GM23248 (cell line): ENCODE results near the gene ALPK3. TPM values are rescaled to one million over a fixed set of nuclear protein-coding genes. Genes with fewer than 3 reads are reported as not detected.
A peak's percentile ranks its signal among the peaks of the same experiment; 100 is the strongest.

ENCODE experiments used
- DNase-seq: peaks from one replicate; pipeline ENCODE4 v3.0.0-alpha.2; 2015
- H2AFZ ChIP-seq: fragments of 200-600 bp; sonication (generic); 2 replicates; pipeline ENCODE4 v1.6.1; 2016; ENCODE audit warnings: antibody characterized with exemption
- H3F3A ChIP-seq: fragments of 200-600 bp; sonication (generic); 2 replicates; pipeline ENCODE4 v1.6.1; 2016; ENCODE audit warnings: mild to moderate bottlenecking, antibody characterized with exemption, mixed run types; ENCODE audit not compliant: insufficient read depth
- H3K27ac ChIP-seq: fragments of 200-600 bp; sonication (generic); 2 replicates; pipeline ENCODE4 v1.5.1; 2016; ENCODE audit warnings: mild to moderate bottlenecking
- H3K27me3 ChIP-seq: fragments of 200-600 bp; sonication (generic); replicated peaks from 2 replicates; pipeline ENCODE4 v1.6.1; 2016; ENCODE audit warnings: mild to moderate bottlenecking; ENCODE audit not compliant: insufficient read depth
- H3K36me3 ChIP-seq: fragments of 200-600 bp; sonication (generic); 2 replicates; pipeline ENCODE4 v1.6.1; 2016; ENCODE audit warnings: low read depth, mild to moderate bottlenecking
- H3K4me1 ChIP-seq: fragments of 200-600 bp; sonication (generic); 2 replicates; pipeline ENCODE4 v1.6.1; 2016; ENCODE audit warnings: mild to moderate bottlenecking; ENCODE audit not compliant: insufficient read depth
- H3K4me2 ChIP-seq: fragments of 200-600 bp; sonication (generic); one replicate; pipeline ENCODE4 v1.6.1; 2016; ENCODE audit warnings: mild to moderate bottlenecking; ENCODE audit not compliant: unreplicated experiment
- H3K4me3 ChIP-seq: fragments of 200-600 bp; sonication (generic); 2 replicates; pipeline ENCODE4 v1.5.1; 2016; ENCODE audit warnings: mild to moderate bottlenecking
- H3K79me2 ChIP-seq: fragments of 200-600 bp; sonication (generic); 2 replicates; pipeline ENCODE4 v1.6.1; 2016; ENCODE audit warnings: mild to moderate bottlenecking; ENCODE audit not compliant: insufficient read depth
- H3K9ac ChIP-seq: fragments of 200-600 bp; sonication (generic); 2 replicates; pipeline ENCODE4 v1.6.1; 2016; ENCODE audit warnings: mild to moderate bottlenecking
- H3K9me2 ChIP-seq: fragments of 200-600 bp; sonication (generic); 2 replicates; pipeline ENCODE4 v1.6.1; 2016; ENCODE audit warnings: mixed run types, mild to moderate bottlenecking, moderate library complexity; ENCODE audit not compliant: insufficient read depth
- H3K9me3 ChIP-seq: fragments of 200-600 bp; sonication (generic); one replicate; pipeline ENCODE4 v1.6.1; 2017; ENCODE audit warnings: low read depth
- H4K20me1 ChIP-seq: fragments of 200-600 bp; sonication (generic); 2 replicates; pipeline ENCODE4 v1.6.0; 2016; ENCODE audit not compliant: insufficient read depth
- EZH2 ChIP-seq: fragments of 200-600 bp; sonication (generic); IDR thresholded peaks from 2 replicates; pipeline ENCODE4 v1.6.1; 2018; ENCODE audit warnings: antibody characterized with exemption, mild to moderate bottlenecking; ENCODE audit not compliant: insufficient read depth, poor library complexity, severe bottlenecking
- EZH2phosphoT487 ChIP-seq: fragments of 200-600 bp; sonication (generic); IDR thresholded peaks from 2 replicates; pipeline ENCODE4 v1.6.1; 2018; ENCODE audit warnings: antibody characterized with exemption, moderate library complexity, mild to moderate bottlenecking, low read depth; ENCODE audit not compliant: insufficient read depth
- WGBS, 2 experiments: methylation state at CpG; one replicate each; pipeline ENCODE4 v1.1.6; 2015 to 2017; ENCODE audit warnings: low lambda C conversion rate in 2 of 2, low coverage in 1 of 2; ENCODE audit errors: missing lambda C conversion rate in 2 of 2; 5-methylcytosine and 5-hydroxymethylcytosine counted together
- in situ Hi-C: fragments of 300-500 bp; cut with MboI; formaldehyde crosslinking; loops from 2 replicates; pipeline ENCODE4 v1.15.0; 2020
- polyA plus RNA-seq: library from polyadenylated mRNA; unstranded; fragments of >200 nt; fragmentation: Nextera tagmentation; extraction: Ambion mirVana; gene quantifications from 2 replicates; pipeline ENCODE4 v1.2.1, GENCODE V29; 2016
- total RNA-seq: library from RNA; depleted of rRNA; stranded (reverse); fragments of >200 nt; shearing (Covaris generic); gene quantifications from 2 replicates; pipeline ENCODE4 v1.2.3, GENCODE V29; 2014

Gene ALPK3
- total and polyA plus RNA-seq, 2 experiments from 2014 or later = 5.0 TPM; not detected in 1

- H3K9me3 ChIP-seq = no peaks in the 10 kb centered on the region
- H3K27me3 ChIP-seq = no peaks in the 10 kb centered on the region
- in situ Hi-C loops = no loop called here
- no peak overlapping the region for H3K4me2 ChIP-seq
- no peak overlapping the region for H3K27ac ChIP-seq
- H3K4me3 ChIP-seq = no peak overlapping the region
- peaks cover 15% of the 10 kb centered on the region; the same call in 1 of the 2 replicates for H3F3A ChIP-seq
- no peaks in the 10 kb centered on the region for H3K79me2 ChIP-seq
- H3K4me1 ChIP-seq = no peaks in the 10 kb centered on the region
- H4K20me1 ChIP-seq = no peaks in the 10 kb centered on the region
- no peak overlapping the region for H3K9ac ChIP-seq
- 93 to 96% methylated on average over 7 to 8 of the region's 8 CpGs for WGBS, 2 experiments
- H3K36me3 ChIP-seq = no peaks in the 10 kb centered on the region
- H2AFZ ChIP-seq = no peak overlapping the region
- no peaks in the 10 kb centered on the region for H3K9me2 ChIP-seq
- TF ChIP-seq EZH2phosphoT487 (no peak), EZH2 (no peak)
- no peak for DNase-seq
Measured at GRCh38 chr15:84821501-84822021, 4.4 kb downstream of the ALPK3 start.

- no peak overlapping the region for H3K4me2 ChIP-seq
- H3K79me2 ChIP-seq = no peaks in the 10 kb centered on the region
- no peaks in the 10 kb centered on the region for H3K4me1 ChIP-seq
- H3K9me2 ChIP-seq = no peaks in the 10 kb centered on the region
- in situ Hi-C loops = no loop called here
- TF ChIP-seq EZH2phosphoT487 (no peak), EZH2 (no peak)
- H3K9ac ChIP-seq = no peak overlapping the region
- peaks cover 15% of the 10 kb centered on the region; the same call in 1 of the 2 replicates for H3F3A ChIP-seq
- no peaks in the 10 kb centered on the region for H3K36me3 ChIP-seq
- H3K4me3 ChIP-seq = no peak overlapping the region
- H3K9me3 ChIP-seq = no peaks in the 10 kb centered on the region
- DNase-seq = no peak
- no peaks in the 10 kb centered on the region for H3K27me3 ChIP-seq
- no peak overlapping the region for H3K27ac ChIP-seq
- no peak overlapping the region for H2AFZ ChIP-seq
- H4K20me1 ChIP-seq = no peaks in the 10 kb centered on the region
- 49 to 50% methylated on average over 4 of the region's 4 CpGs for WGBS, 2 experiments
Measured at GRCh38 chr15:84822653-84823281, 5.6 kb downstream of the ALPK3 start.

- H3K27ac ChIP-seq = no peak overlapping the region
- no peak overlapping the region for H3K4me2 ChIP-seq
- peaks cover 12% of the 10 kb centered on the region; the same call in 1 of the 2 replicates for H3F3A ChIP-seq
- 54 to 57% methylated on average over 3 of the region's 3 CpGs for WGBS, 2 experiments
- in situ Hi-C loops = no loop called here
- no peaks in the 10 kb centered on the region for H3K4me1 ChIP-seq
- H3K4me3 ChIP-seq = no peak overlapping the region
- H3K9me3 ChIP-seq = no peaks in the 10 kb centered on the region
- no peaks in the 10 kb centered on the region for H3K79me2 ChIP-seq
- H3K36me3 ChIP-seq = no peaks in the 10 kb centered on the region
- no peak for DNase-seq
- H3K27me3 ChIP-seq = no peaks in the 10 kb centered on the region
- H4K20me1 ChIP-seq = no peaks in the 10 kb centered on the region
- H2AFZ ChIP-seq = no peak overlapping the region
- no peaks in the 10 kb centered on the region for H3K9me2 ChIP-seq
- TF ChIP-seq EZH2phosphoT487 (no peak), EZH2 (no peak)
- H3K9ac ChIP-seq = no peak overlapping the region
Measured at GRCh38 chr15:84823282-84823878, 6.2 kb downstream of the ALPK3 start.

DNA sequence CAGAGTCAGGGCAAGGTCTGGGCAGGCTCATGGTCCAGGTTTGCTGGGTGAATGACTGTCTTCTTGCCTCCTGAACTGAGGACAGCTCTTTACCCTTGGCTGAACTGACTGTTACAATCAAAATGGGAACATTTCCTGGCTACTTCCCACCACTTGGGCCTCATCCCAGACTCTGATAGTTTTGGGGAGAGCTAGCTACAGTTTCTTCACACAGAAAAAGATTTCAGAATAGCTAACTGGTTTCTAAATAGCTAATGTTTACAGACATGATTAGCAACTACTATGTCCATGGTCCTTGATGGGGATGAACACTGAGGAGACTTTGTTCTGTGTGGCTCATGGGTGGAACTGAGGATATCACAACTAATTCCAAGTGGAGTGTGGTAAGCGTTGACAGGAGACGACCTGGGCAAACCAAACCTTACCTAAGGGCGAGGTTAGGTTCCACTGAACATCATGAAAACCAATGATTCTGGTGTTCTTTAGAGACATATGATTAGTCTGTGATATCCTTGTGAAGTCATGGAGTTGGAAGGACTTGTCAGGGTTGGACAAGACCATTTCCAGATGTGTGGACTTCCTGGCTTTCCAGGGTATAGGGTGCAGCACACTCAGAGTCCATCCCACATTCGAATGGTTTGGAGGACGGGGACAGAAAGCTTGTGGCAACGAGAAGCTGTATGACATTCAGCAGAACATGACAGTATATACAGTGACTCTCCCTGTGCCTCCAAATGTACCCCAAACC, 7.3 kb downstream of the ALPK3 start:
- Histone ChIP-seq H3K9me2 (no peaks in the 10 kb centered on the region), H3K9ac (no peak overlapping the region), H3K79me2 (no peaks in the 10 kb centered on the region), H3K4me2 (no peak overlapping the region), H2AFZ (no peak overlapping the region), H3K4me1 (no peaks in the 10 kb centered on the region), H4K20me1 (no peaks in the 10 kb centered on the region), H3K27me3 (no peaks in the 10 kb centered on the region), H3F3A (peaks cover 4% of the 10 kb centered on the region; the same call in 1 of the 2 replicates), H3K4me3 (no peak overlapping the region), H3K27ac (no peak overlapping the region), H3K36me3 (no peaks in the 10 kb centered on the region), H3K9me3 (no peaks in the 10 kb centered on the region)
- in situ Hi-C loops = no loop called here
- TF ChIP-seq EZH2phosphoT487 = no peak
- no peak for TF ChIP-seq EZH2
- peak; percentile 50 for DNase-seq
- WGBS, 2 experiments = 44 to 47% methylated on average over 6 of the region's 6 CpGs
